SK-N-SH treated with all-trans-retinoic acid at 6 μM for 48 hours (cell line): ENCODE results near the gene NEK3.
A peak's percentile ranks its signal among the peaks of the same experiment; 100 is the strongest.

ENCODE experiments used
- ATAC-seq: fragments of 200-7000 bp; cut with Tn5 transposase; 3 replicates; pipeline ENCODE4 v1.9.1; 2020; ENCODE audit warnings: mild to moderate bottlenecking, moderate library complexity
- ARNTL ChIP-seq: fragments of 450-650 bp; formaldehyde crosslinking; IDR thresholded peaks from 2 replicates; pipeline ENCODE4 v1.5.0; 2020; ENCODE audit warnings: low read depth, mild to moderate bottlenecking, moderate library complexity, borderline replicate concordance
- BACH2 ChIP-seq: fragments of 250-450 bp; sonication (Bioruptor Pico); IDR thresholded peaks from 2 replicates; pipeline ENCODE4 v1.9.0; 2021; ENCODE audit warnings: mild to moderate bottlenecking, borderline replicate concordance
- CREB5 ChIP-seq: fragments of 250-450 bp; sonication (Bioruptor Pico); IDR thresholded peaks from 2 replicates; pipeline ENCODE4 v1.5.1; 2020; ENCODE audit warnings: low read depth, mild to moderate bottlenecking, moderate library complexity
- CSDC2 ChIP-seq: fragments of 250-450 bp; sonication (Bioruptor Pico); IDR thresholded peaks from 2 replicates; pipeline ENCODE4 v1.5.0; 2020; ENCODE audit warnings: mild to moderate bottlenecking, moderate library complexity
- CSRNP3 ChIP-seq: fragments of 250-450 bp; sonication (Bioruptor Pico); IDR thresholded peaks from 2 replicates; pipeline ENCODE4 v1.5.1; 2021; ENCODE audit warnings: mild to moderate bottlenecking, moderate library complexity
- ESRRG ChIP-seq: fragments of 250-450 bp; sonication (Bioruptor Pico); IDR thresholded peaks from 2 replicates; pipeline ENCODE4 v1.6.1; 2021; ENCODE audit warnings: mild to moderate bottlenecking
- GLIS3 ChIP-seq: fragments of 250-450 bp; sonication (Bioruptor Pico); IDR thresholded peaks from 2 replicates; pipeline ENCODE4 v1.5.0; 2020; ENCODE audit warnings: mild to moderate bottlenecking, moderate library complexity
- ISL1 ChIP-seq: fragments of 250-450 bp; sonication (Bioruptor Pico); IDR thresholded peaks from 2 replicates; pipeline ENCODE4 v2.1.2; 2022; ENCODE audit warnings: mild to moderate bottlenecking, moderate library complexity
- OSR1 ChIP-seq: fragments of 250-450 bp; sonication (Bioruptor Pico); IDR thresholded peaks from 2 replicates; pipeline ENCODE4 v1.8.0; 2022; ENCODE audit warnings: moderate library complexity, mild to moderate bottlenecking, inconsistent platforms
- PATZ1 ChIP-seq: fragments of 250-450 bp; sonication (Bioruptor Pico); IDR thresholded peaks from 2 replicates; pipeline ENCODE4 v1.8.0; 2020; ENCODE audit warnings: mild to moderate bottlenecking, moderate library complexity, borderline replicate concordance
- POU6F1 ChIP-seq: fragments of 250-450 bp; sonication (Bioruptor Pico); IDR thresholded peaks from 2 replicates; pipeline ENCODE4 v1.8.0; 2021; ENCODE audit warnings: low read depth, mild to moderate bottlenecking, moderate library complexity, borderline replicate concordance
- PPARA ChIP-seq: fragments of 250-450 bp; sonication (Bioruptor Pico); IDR thresholded peaks from 2 replicates; pipeline ENCODE4 v1.5.0; 2020; ENCODE audit warnings: mild to moderate bottlenecking, borderline replicate concordance
- RARB ChIP-seq: fragments of 250-450 bp; sonication (Bioruptor Pico); IDR thresholded peaks from 2 replicates; pipeline ENCODE4 v1.8.0; 2021; ENCODE audit warnings: mild to moderate bottlenecking, moderate library complexity
- SNAI2 ChIP-seq: fragments of 250-450 bp; sonication (Bioruptor Pico); IDR thresholded peaks from 2 replicates; pipeline ENCODE4 v1.5.0; 2020; ENCODE audit warnings: mild to moderate bottlenecking, moderate library complexity
- TCF4 ChIP-seq: fragments of 250-450 bp; sonication (Bioruptor Pico); IDR thresholded peaks from 2 replicates; pipeline ENCODE4 v1.8.0; 2021; ENCODE audit warnings: mild to moderate bottlenecking, moderate library complexity, borderline replicate concordance
- TOX ChIP-seq: fragments of 250-450 bp; sonication (Bioruptor Pico); IDR thresholded peaks from 2 replicates; pipeline ENCODE4 v1.8.0; 2021; ENCODE audit warnings: mild to moderate bottlenecking, moderate library complexity, borderline replicate concordance
- TSHZ2 ChIP-seq: fragments of 250-450 bp; sonication (Bioruptor Pico); IDR thresholded peaks from 2 replicates; pipeline ENCODE4 v1.5.0; 2020; ENCODE audit warnings: mild to moderate bottlenecking, moderate library complexity
- ZC3H10 ChIP-seq: fragments of 250-450 bp; sonication (Bioruptor Pico); IDR thresholded peaks from 2 replicates; pipeline ENCODE4 v1.5.1; 2021; ENCODE audit warnings: mild to moderate bottlenecking, moderate library complexity
- ZFP3 ChIP-seq: fragments of 250-450 bp; sonication (Bioruptor Pico); IDR thresholded peaks from 2 replicates; pipeline ENCODE4 v1.5.0; 2020; ENCODE audit warnings: mild to moderate bottlenecking, moderate library complexity
- ZFP30 ChIP-seq: fragments of 450-650 bp; formaldehyde crosslinking; IDR thresholded peaks from 2 replicates; pipeline ENCODE4 v1.5.0; 2022; ENCODE audit warnings: mild to moderate bottlenecking, moderate library complexity
- ZNF565 ChIP-seq: fragments of 450-650 bp; formaldehyde crosslinking; conservative IDR thresholded peaks from 2 replicates; pipeline ENCODE4 v1.5.0; 2020; ENCODE audit warnings: low read depth, mild to moderate bottlenecking, moderate library complexity
- ZNF70 ChIP-seq: fragments of 450-650 bp; formaldehyde crosslinking; IDR thresholded peaks from 2 replicates; pipeline ENCODE4 v1.5.0; 2020; ENCODE audit warnings: mild to moderate bottlenecking, moderate library complexity
- ZNF8 ChIP-seq: fragments of 450-650 bp; formaldehyde crosslinking; IDR thresholded peaks from 2 replicates; pipeline ENCODE4 v1.5.0; 2020; ENCODE audit warnings: mild to moderate bottlenecking, moderate library complexity

Gene NEK3

GRCh38 chr13:52130641-52131040 lies 28.8 kb downstream of the NEK3 start:
- no peak for ATAC-seq
- TF ChIP-seq ISL1 (no peak), ZNF565 (CRISPR knock-in tag) (no peak), POU6F1 (CRISPR knock-in tag) (no peak), ZFP30 (CRISPR knock-in tag) (no peak), TSHZ2 (no peak), ZNF70 (no peak), RARB (CRISPR knock-in tag) (no peak), ZFP3 (CRISPR knock-in tag) (no peak), BACH2 (CRISPR knock-in tag) (no peak), SNAI2 (CRISPR knock-in tag) (no peak), CSDC2 (CRISPR knock-in tag) (no peak), TOX (CRISPR knock-in tag) (no peak), ZC3H10 (no peak), ARNTL (CRISPR knock-in tag) (no peak), PPARA (no peak), CSRNP3 (CRISPR knock-in tag) (no peak), ESRRG (CRISPR knock-in tag) (no peak), GLIS3 (CRISPR knock-in tag) (no peak), ZNF8 (CRISPR knock-in tag) (no peak)
- TF ChIP-seq, all 23 proteins: peak for 0

DNA sequence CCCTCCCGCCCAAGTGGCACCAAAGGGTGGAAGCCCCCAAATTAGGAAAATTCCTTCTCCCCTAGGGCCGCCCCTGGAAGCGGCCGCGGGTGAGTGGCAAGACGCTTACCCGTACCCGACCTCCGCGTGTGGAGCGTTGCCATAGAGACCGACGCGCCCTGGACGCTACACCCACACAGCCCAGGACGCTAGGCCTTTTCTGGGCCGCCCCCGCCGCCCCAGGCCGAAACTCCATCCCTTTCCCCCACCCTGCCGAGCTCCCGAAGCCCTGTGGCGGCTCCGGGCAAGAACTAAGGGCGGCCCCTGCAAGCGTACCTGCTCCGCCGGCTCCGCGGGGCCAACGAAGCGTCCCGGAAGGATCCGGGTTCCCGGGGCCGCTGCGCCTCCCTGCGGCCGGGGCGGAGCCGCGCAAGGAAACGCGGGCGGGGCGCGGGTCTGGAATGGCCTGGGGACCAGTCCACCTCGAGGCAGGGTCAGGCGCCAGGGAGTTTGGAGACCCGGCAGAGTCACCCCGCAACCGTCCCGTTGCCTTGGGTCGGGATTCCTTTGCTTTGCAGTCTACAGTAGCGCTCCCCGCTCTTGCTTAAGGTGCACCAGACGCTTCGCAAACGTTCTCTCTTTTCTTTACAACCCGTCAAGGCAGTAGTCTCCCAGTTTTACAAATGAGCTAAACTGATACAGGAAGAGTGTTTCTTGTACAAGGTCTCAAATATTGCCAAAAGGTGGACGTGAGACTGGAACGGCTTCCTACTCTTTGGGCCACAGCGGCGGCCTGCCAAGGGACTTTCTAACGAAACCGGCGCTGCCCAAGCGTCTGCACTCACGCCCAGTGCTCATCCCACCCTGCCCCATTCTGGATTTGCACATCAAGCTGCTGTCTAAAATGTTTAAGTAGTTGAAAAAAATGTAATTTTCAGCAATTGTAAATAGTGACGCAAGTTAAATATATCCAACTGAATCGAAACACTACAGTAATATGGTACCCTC lies 30.4 kb downstream of the NEK3 start, which contains the start of gene NEK5:
Gene NEK5, minus strand, starts transcription at position 360 of the 987 bp plus-strand sequence. CDS start 1,591 bp downstream, outside the sequence.
- ATAC-seq = peak; percentile 92
- TF ChIP-seq TSHZ2 (no peak), ZFP3 (CRISPR knock-in tag) (no peak), OSR1 (CRISPR knock-in tag) (no peak), BACH2 (CRISPR knock-in tag) (no peak), CREB5 (no peak), PATZ1 (CRISPR knock-in tag) (no peak), SNAI2 (CRISPR knock-in tag) (no peak), ZC3H10 (no peak), CSDC2 (CRISPR knock-in tag) (no peak), PPARA (no peak), ISL1 (no peak), ZNF8 (CRISPR knock-in tag) (no peak), ESRRG (CRISPR knock-in tag) (no peak), TCF4 (CRISPR knock-in tag) (no peak), ZNF70 (no peak), POU6F1 (CRISPR knock-in tag) (no peak), TOX (CRISPR knock-in tag) (no peak)
